Suprapubic skin (tissue), 3 donors: Measurements from ENCODE around the gene MGST2.

Source experiments
- CTCF ChIP-seq, 2 donors: fragments of 200-600 bp in 1 of 2; fragments of 450-650 bp in 1 of 2; sonication (generic) in 1 of 2; IDR thresholded peaks; one replicate each; pipeline ENCODE4 v1.5.1; 2016 to 2019; ENCODE audit warnings: antibody characterized with exemption in 2 of 2, mild to moderate bottlenecking in 1 of 2, moderate library complexity in 1 of 2
- POLR2AphosphoS5 ChIP-seq, 3 donors: sonication (generic); formaldehyde crosslinking; IDR thresholded peaks; one replicate each; pipeline ENCODE4 v1.6.1; 2017; ENCODE audit warnings: antibody characterized with exemption in 3 of 3

GRCh38 chr4:139740531-139741041, 75.0 kb downstream of the MGST2 start:
- no peak for TF ChIP-seq CTCF (IDR thresholded peaks at IDR 0.05)
- TF ChIP-seq POLR2AphosphoS5 (IDR thresholded peaks at IDR 0.05), result peak in 1 of 3 donors; percentile 48
